ENCODE results near the gene SPATA17.

- TF ChIP-seq POLR2A (IDR thresholded peaks at IDR 0.05) (no peak), POLR2AphosphoS5 (IDR thresholded peaks at IDR 0.05) (no peak)
Observed at GRCh38 chr1:217674028-217674729, 43.0 kb downstream of the SPATA17 start.

Data from prostate gland (tissue), 1 donor.